ENCODE results near the gene PSMB10.
"Not testable (repeated sequence)": the region's sequence is repeated elsewhere in the genome, so short reads cannot be mapped to it uniquely, and the experiment has no call there.

The PSMB10 gene

GRCh38 chr16:67923414-67924116, 13.1 kb downstream of the PSMB10 start:
- no peak for DNase-seq

GRCh38 chr16:67922740-67923139, 13.9 kb downstream of the PSMB10 start:
- no peak for DNase-seq

DNA sequence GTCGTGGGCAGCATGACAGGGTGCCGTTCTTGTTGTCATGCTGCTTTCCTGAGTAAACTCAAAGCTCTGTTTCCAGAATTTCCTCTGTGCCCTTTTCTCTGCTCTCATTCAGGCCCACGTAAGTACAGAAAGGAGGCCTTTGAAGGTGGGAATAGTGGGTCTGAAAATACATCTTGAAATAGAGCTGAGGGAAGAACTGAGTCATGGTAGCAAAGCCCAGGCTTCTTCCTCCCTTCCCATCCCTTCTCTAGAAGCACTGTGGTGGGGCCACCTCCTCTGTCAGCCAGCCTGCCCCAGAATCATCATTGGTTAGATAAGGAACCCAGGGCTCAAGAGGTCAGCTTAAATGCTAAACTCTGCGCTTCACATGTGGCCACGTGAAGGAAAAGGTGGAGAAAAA, 14.4 kb downstream of the PSMB10 start:
- no peak for DNase-seq

DNA sequence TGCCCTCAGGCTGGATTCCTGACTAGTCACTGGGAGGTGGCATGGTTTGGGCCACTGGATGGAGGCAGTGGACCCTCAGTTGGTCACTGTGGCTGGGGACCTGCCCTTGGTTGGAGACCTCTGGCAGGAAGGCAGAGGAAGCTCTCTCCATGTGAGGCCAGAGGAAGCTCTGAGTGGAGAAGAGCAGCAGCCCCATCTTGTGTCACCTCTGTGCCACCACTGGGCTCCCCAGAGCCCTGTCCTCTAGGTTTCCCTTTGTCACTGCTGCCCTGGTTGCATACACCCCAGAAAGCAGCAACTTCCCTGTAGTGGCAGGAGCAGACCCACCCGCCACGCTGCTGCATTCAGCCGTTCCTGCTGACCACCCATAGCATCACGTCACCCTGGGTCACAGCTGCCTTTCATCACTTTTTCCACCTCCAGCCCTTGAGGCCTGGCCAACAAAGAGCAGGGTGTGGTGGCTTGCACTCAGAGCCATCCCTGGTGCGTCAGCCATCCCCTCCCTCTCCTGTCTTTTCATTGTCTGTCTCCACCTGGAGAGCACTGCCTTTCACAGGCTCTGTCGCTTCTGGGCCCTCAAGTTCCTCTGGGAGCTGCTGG, 16.9 kb downstream of the PSMB10 start:
- DNase-seq: no peak

DNA sequence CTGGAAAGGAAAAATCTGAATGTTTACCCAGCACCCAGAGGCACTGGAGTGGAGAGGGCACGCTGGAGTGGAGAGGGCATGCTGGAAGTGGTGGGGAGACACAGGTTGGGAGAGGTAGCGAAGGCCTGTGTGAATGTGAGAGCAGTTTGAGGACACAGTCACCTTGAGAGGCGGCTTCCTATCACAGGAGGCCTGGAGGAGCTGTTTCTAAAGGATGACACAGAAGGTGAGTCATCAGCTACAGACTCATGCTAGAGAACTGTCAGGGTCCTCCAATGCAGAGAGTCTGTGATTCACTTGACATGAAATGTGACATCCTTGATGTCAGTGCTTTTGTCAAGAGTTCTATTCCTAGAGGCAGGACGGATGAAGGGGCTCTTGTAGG, 18.8 kb downstream of the PSMB10 start:
- no peak for DNase-seq

GRCh38 chr16:67917140-67917851, 19.4 kb downstream of the PSMB10 start:
- DNase-seq: no peak

DNA sequence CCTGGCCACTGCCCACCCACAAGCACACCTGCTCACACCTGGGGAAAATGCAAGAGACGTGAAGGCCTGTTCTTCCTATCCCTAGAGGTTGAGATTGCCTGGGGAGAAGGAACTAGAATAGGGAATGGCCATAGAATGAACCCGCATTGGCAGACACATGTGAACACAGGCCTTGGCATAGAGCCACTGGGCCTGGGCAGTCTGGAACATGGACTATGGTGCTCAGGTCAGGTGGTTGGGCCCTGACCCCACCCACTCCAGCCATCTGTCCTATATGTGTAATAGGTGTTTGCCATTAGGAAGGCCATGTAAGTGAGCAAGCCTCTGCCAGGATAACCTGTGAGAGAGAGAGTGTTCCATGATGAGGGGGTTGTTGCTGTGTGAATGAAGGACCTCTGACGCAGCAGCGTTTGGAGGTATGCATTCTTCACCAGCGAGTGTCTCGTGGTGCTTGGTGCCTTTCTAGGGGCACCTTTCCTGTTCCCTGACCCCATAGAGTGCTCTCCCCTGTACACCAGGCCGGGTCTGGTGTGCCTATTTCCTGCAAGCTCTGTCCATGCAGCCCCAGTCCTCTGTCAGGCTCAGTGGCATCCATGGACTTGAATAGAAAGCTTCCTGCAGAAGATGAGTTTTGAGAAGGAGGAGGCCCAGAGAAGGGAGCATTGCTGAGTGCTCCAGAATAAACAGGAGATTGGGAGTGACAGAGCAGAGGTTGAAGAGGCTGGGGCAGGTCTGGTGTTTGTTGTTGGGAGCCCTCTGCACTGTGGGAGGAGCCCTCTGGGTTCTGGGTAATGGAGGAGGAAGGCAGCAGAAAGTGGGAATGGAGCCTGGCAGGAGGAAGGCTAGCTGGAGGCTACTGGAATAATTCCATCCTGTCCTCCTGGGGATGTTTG, 20.6 kb downstream of the PSMB10 start:
- DNase-seq: no peak

GRCh38 chr16:67915496-67915769, 21.2 kb downstream of the PSMB10 start:
- not testable (repeated sequence) for DNase-seq

- no peak for DNase-seq
Observed at GRCh38 chr16:67914758-67915495, 21.7 kb downstream of the PSMB10 start.

DNA sequence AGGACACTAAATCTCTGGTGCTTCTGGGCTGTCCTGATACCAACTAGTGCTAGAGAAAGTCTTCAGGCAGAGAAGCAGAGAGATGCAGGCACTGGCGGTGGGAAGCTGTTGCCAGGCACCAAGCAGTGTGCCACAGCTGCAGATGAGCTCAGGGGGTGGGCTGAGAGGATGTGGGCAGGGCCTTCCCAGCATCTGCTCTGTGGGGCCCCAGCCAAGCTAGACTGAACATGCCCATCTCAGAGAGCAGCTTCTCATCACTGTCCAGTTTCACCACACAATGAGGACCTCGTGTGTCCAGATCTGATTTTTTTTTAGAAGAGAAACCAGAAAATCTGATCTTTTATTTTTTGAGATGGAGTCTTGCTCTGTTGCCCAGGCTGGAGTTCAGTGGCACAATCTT, 26.5 kb downstream of the PSMB10 start:
- DNase-seq: peak; percentile 41

- DNase-seq: no peak
Observed at GRCh38 chr16:67909056-67909742, 27.5 kb downstream of the PSMB10 start.

- DNase-seq: no peak
Observed at GRCh38 chr16:67907397-67908180, 29.1 kb downstream of the PSMB10 start.

DNA sequence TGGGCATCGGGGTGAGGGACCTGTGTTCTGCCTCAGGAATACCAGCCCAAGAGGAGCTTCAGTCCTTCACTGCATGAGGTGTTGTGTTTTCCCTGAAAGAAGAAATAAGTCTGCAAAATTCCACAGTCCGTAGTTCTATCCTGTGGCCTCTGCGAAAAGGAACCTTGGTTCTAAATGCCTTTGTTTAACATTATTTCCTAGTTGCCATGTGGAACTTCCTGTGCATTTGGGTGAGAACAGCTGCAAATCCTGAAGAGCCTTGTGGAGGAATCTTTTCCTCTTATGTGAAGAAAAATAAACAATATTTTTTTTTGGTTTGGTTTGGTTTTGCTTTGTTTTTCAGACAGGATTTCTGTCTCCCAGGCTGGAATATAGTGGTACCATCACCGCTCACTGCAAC, 33.8 kb downstream of the PSMB10 start:
- DNase-seq: no peak

DNA sequence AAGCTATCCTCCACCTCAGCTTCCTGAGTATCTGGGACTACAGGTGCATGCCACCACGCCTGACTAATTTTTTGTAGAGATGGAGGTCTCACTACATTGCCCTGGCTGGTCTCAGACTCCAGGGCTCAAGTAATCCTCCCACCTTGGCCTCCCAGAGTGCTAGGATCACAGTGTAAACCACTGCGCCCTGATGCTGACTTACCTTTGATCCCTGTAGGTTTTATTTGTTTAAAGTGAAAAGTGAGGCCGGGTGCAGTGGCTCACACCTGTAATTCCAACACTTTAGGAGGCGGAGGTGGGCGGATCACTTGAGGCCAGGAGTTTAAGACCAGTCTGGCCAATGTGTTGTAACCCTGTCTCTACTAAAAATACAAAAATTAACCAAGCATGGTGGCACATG, 34.9 kb downstream of the PSMB10 start:
- DNase-seq: no peak

- no peak for DNase-seq
Observed at GRCh38 chr16:67897231-67897630, 39.4 kb downstream of the PSMB10 start.

- no peak for DNase-seq
Observed at GRCh38 chr16:67893743-67894399, 42.8 kb downstream of the PSMB10 start.

- peak; percentile 73 for DNase-seq
Observed at GRCh38 chr16:67892899-67893742, 43.5 kb downstream of the PSMB10 start, which contains the start of gene PSKH1. Gene PSKH1, plus strand, starts transcription at chr16:67893254. Its CDS starts 15,496 bp downstream, at chr16:67908750.

DNA sequence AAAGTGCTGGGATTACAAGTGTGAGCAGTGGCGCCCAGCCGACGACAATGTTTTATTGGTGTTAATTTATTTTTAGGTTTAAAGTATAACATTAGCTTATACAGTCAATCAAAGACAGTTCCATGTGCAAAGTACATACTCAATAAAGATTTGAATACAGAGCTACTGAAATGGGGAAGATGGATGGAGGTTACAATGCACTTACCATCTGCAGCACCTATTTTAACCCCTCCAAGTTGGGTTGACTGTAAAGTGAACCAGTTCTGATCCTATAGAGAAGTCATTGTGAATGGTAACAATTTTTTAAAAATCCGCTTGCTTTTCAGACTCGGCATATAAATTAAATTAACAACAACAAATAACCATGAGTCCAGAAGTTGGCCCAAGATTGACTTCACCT, 44.3 kb downstream of the PSMB10 start:
- no peak for DNase-seq

GRCh38 chr16:67888331-67888730, 48.3 kb downstream of the PSMB10 start:
- no peak for DNase-seq

- DNase-seq: no peak
Observed at GRCh38 chr16:67886387-67886786, 50.3 kb downstream of the PSMB10 start.
